ENCODE measurements around the gene DOCK4. TPM values are rescaled to one million over a fixed set of nuclear protein-coding genes. Genes with fewer than 3 reads are reported as not detected.

The DOCK4 gene
- total and polyA plus RNA-seq, 2 of the 8 experiments (the other 6 are each of a cell fraction or from before 2014, with no cell fraction given): 5.1 to 23.6 TPM

DNA sequence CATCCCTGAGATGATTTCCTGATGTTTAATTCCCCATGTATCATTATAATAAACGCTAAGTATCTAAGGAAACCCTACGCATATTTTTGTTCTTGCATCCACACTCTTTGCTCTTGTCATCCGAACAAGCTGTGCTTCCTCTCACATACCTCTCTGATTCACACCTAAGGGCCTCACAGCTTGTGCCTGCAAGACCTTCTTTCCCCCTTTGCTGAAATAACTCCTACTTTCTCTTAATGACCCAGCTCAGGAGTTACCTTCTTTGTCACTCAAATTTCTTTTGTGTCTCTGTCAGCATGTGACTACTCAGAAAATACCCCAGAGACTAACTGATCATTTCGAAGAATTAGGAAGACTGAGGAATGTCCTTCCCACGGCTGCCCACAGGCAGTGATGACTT is 434.6 kb downstream of the DOCK4 start:
- Histone ChIP-seq H3K79me1 (ENCODE audit: low read depth, low read length) (no peaks in the 10 kb centered on the region), H3K27me3 (replicated peaks in 1 of 4; ENCODE audit: control insufficient read depth in 3 of 4, extremely low read depth in 1 of 4, insufficient read depth in 3 of 4, low read length in 3 of 4) (no peaks in the 10 kb centered on the region), H3K14ac (ENCODE audit: insufficient read length) (no peak overlapping the region), H2BK15ac (ENCODE audit: low read length) (no peak overlapping the region), H2BK12ac (ENCODE audit: low read depth, low read length) (no peak overlapping the region), H4K8ac (ENCODE audit: extremely low read depth, insufficient read depth, low read length) (no peak overlapping the region), H2BK120ac (replicated peaks; ENCODE audit: low read depth, low read length) (no peak overlapping the region), H3K23ac (ENCODE audit: insufficient read length) (no peak overlapping the region), H3K79me2 (ENCODE audit: control insufficient read depth in 1 of 2, insufficient read depth in 2 of 2, low read length in 2 of 2) (no peaks in the 10 kb centered on the region), H2AFZ (ENCODE audit: low read length) (no peak overlapping the region), H4K91ac (replicated peaks; ENCODE audit: insufficient read length, low read length) (no peak overlapping the region), H3K4me2 (ENCODE audit: insufficient read depth in 1 of 2, low read depth in 2 of 2, low read length in 2 of 2) (no peak overlapping the region), H4K20me1 (replicated peaks in 1 of 2; ENCODE audit: control insufficient read depth in 1 of 2, insufficient read depth in 2 of 2, low read length in 2 of 2) (no peaks in the 10 kb centered on the region), H4K5ac (ENCODE audit: insufficient read length, low read depth, low read length) (no peak overlapping the region), H3K4me1 (replicated peaks in 1 of 4; ENCODE audit: control insufficient read depth in 3 of 4, insufficient read depth in 4 of 4, low read length in 3 of 4) (peaks cover 5 to 17% (median 8%) of the 10 kb centered on the region in 4 experiments; a peak in 6 of 7 replicates), H2AK5ac (ENCODE audit: low read depth, low read length) (no peak overlapping the region), H3K4me3 (ENCODE audit: extremely low read depth in 1 of 4, insufficient read depth in 2 of 4, low read depth in 3 of 4, low read length in 4 of 4) (no peak overlapping the region), H3K9me3 (ENCODE audit: insufficient read depth in 2 of 2, low read depth in 1 of 2, low read length in 1 of 2) (no peaks in the 10 kb centered on the region), H3K23me2 (ENCODE audit: low read depth, low read length) (no peaks in the 10 kb centered on the region; the same call in 1 of the 2 replicates), H2BK20ac (ENCODE audit: low read length) (no peak overlapping the region), H3K27ac (ENCODE audit: low read depth, low read length) (no peak overlapping the region), H2BK5ac (ENCODE audit: low read depth, low read length) (no peak overlapping the region), H3K18ac (ENCODE audit: extremely low read depth, low read length) (no peak overlapping the region), H3K56ac (replicated peaks; ENCODE audit: insufficient read length, low read depth, low read length) (no peak overlapping the region), H3K36me3 (ENCODE audit: control insufficient read depth in 2 of 4, insufficient read depth in 4 of 4, low read length in 3 of 4) (no peaks in the 10 kb centered on the region), H3K4ac (replicated peaks; ENCODE audit: insufficient read length, low read depth, low read length) (no peak overlapping the region), H3K9ac (replicated peaks in 1 of 4; ENCODE audit: extremely low read depth in 1 of 4, low read depth in 3 of 4, low read length in 3 of 4) (no peak overlapping the region)
- 61% methylated on average over 5 of the region's 5 CpGs; no CpG with 5 or more reads in 1 of the 2 experiments for WGBS, 2 experiments (ENCODE audit: extremely low coverage in 1 of 2, insufficient coverage in 1 of 2, insufficient read length in 1 of 2, insufficient replicate concordance in 2 of 2, low coverage in 1 of 2, low lambda C conversion rate in 2 of 2, missing lambda C conversion rate in 1 of 2)
- TF ChIP-seq FOSL1 (IDR thresholded peaks at IDR 0.05; ENCODE audit: insufficient read depth, low read depth, low read length) (no peak), NRF1 (IDR thresholded peaks at IDR 0.05; ENCODE audit: low read depth, low read length) (no peak), MAFK (IDR thresholded peaks at IDR 0.05; ENCODE audit: low read depth, low read length) (no peak), KDM1A (IDR thresholded peaks at IDR 0.05; ENCODE audit: borderline replicate concordance, low read length) (peak; percentile 15; the same call in 1 of the 2 replicates), SP1 (IDR thresholded peaks at IDR 0.05; ENCODE audit: low read depth, low read length) (no peak)
- DNase-seq (ENCODE audit: low read depth in 1 of 2, low spot score in 2 of 2): no peak
- FAIRE-seq: peak; percentile 75
- POLR2A ChIA-PET (ENCODE audit: partially characterized antibody): no interaction called here
- CTCF ChIA-PET (ENCODE audit: partially characterized antibody): interaction anchor here (0.9 to 3.7 kb wide), 10 partner anchors 8 to 724 kb away, joined by 3 to 20 read pairs (median 3); no protein-coding TSS in a partner anchor

Data from H1 (cell line).